SK-N-MC (cell line): Measurements from ENCODE around the gene TMEM145.

Experiments
- EZH2 ChIP-seq: fragments of 200-600 bp; sonication (generic); IDR thresholded peaks from one replicate; pipeline ENCODE4 v1.6.1; 2017; ENCODE audit warnings: antibody characterized with exemption
- POLR2AphosphoS5 ChIP-seq: IDR thresholded peaks from 2 replicates; pipeline ENCODE4 v1.6.1; 2012; ENCODE audit warnings: mild to moderate bottlenecking, low read depth, low read length, borderline replicate concordance

- TF ChIP-seq EZH2 (no peak), POLR2AphosphoS5 (no peak)
Measured at GRCh38 chr19:42280815-42281145, 32.3 kb upstream of the TMEM145 start.
